HCT116 (cell line): ENCODE measurements around the gene SEMA3C. TPM values are rescaled to one million over a fixed set of nuclear protein-coding genes. Genes with fewer than 3 reads are reported as not detected.
A peak's percentile ranks its signal among the peaks of the same experiment; 100 is the strongest.

ENCODE experiments used
- ATAC-seq: fragments of 200-7000 bp; cut with Tn5 transposase; 2 replicates; pipeline ENCODE4 v1.9.1; 2020; ENCODE audit warnings: mild to moderate bottlenecking, moderate library complexity
- BruUV-seq: library from RNA; stranded (reverse); fragments of 400-500 nt; replicated peaks from 2 replicates; lab custom pipeline; 2021; lab: Mats Ljungman, UMichigan
- CTCF ChIA-PET: fragments of 300-600 bp; sonication (Branson Sonifier 250); formaldehyde crosslinking; loops from one replicate; lab custom pipeline; 2021; ENCODE audit warnings: antibody characterized with exemption; lab: Charles Lee
- POLR2A ChIA-PET: fragments of 300-600, 350-600 bp; sonication (Branson Sonifier 250); formaldehyde crosslinking; loops from one replicate; lab custom pipeline; 2021; ENCODE audit warnings: antibody characterized with exemption; lab: Charles Lee
- RAD21 ChIA-PET, 2 experiments: fragments of 300-600 bp; sonication (Branson Sonifier 250); formaldehyde crosslinking; loops; one replicate each; lab custom pipeline; 2023; ENCODE audit warnings: low total read pairs in 2 of 2; ENCODE audit not compliant: uncharacterized antibody in 2 of 2, unreplicated experiment in 2 of 2, low non-redundant PET in 1 of 2; lab: Charles Lee
- DNase-seq: peaks from one replicate; pipeline ENCODE4 v3.0.0-alpha.2; 2010; ENCODE audit warnings: low read depth, low spot score
- H2AFZ ChIP-seq: fragments of 200-600 bp; shearing (Covaris generic), sonication (generic); 2 replicates; pipeline ENCODE4 v1.6.1; 2017; ENCODE audit warnings: low read depth, mixed run types, mixed read lengths, antibody characterized with exemption, low read length; ENCODE audit not compliant: poor library complexity, severe bottlenecking
- H3K27ac ChIP-seq: 2 replicates; pipeline ENCODE4 v1.5.1; 2012; ENCODE audit warnings: low read depth, low read length
- H3K27me3 ChIP-seq: fragments of 200-600 bp; sonication (generic); 2 replicates; pipeline ENCODE4 v1.6.1; 2016; ENCODE audit warnings: mixed run types, low read length, mixed read lengths; ENCODE audit not compliant: insufficient read depth
- H3K36me3 ChIP-seq, 2 experiments: fragments of 200-500 bp in 1 of 2; fragments of 200-600 bp in 1 of 2; sonication (Bioruptor generic) in 1 of 2; sonication (generic) in 1 of 2; 2 replicates each; pipeline versions ENCODE4 v1.5.1 to v1.6.1; 2014 to 2016; ENCODE audit warnings: low read length in 2 of 2, inconsistent platforms in 1 of 2, mixed read lengths in 1 of 2, mixed run types in 1 of 2; ENCODE audit not compliant: insufficient read depth in 2 of 2, control insufficient read depth in 1 of 2
- H3K4me1 ChIP-seq, 2 experiments: fragments of 200-600 bp in 1 of 2; sonication (generic) in 1 of 2; 2 replicates each; pipeline versions ENCODE4 v1.5.1 to v1.6.1; 2012 to 2017; ENCODE audit warnings: low read length in 2 of 2, inconsistent platforms in 1 of 2, mild to moderate bottlenecking in 1 of 2, mixed read lengths in 1 of 2, mixed run types in 1 of 2, moderate library complexity in 1 of 2; ENCODE audit not compliant: insufficient read depth in 2 of 2, control insufficient read depth in 1 of 2
- H3K4me2 ChIP-seq: fragments of 200-600 bp; sonication (generic); 2 replicates; pipeline ENCODE4 v1.6.1; 2017; ENCODE audit warnings: mixed run types, low read length, mixed read lengths
- H3K4me3 ChIP-seq, 2 experiments: fragments of 200-600 bp in 1 of 2; sonication (generic) in 1 of 2; replicated peaks in 1 of 2; 2 replicates each; pipeline ENCODE4 v1.5.1; 2011 to 2016; ENCODE audit warnings: low read length in 2 of 2, control low read depth in 1 of 2, low read depth in 1 of 2, mild to moderate bottlenecking in 1 of 2, mixed read lengths in 1 of 2, mixed run types in 1 of 2
- H3K79me2 ChIP-seq: fragments of 200-600 bp; sonication (generic); 2 replicates; pipeline ENCODE4 v1.6.1; 2017; ENCODE audit warnings: mild to moderate bottlenecking, mixed run types, low read length, moderate library complexity, mixed read lengths; ENCODE audit not compliant: insufficient read depth
- H3K9ac ChIP-seq: fragments of 200-600 bp; sonication (generic); 2 replicates; pipeline ENCODE4 v1.6.1; 2016; ENCODE audit warnings: low read length, mixed read lengths
- H3K9me2 ChIP-seq: fragments of 200-600 bp; sonication (generic), shearing (Covaris generic); 2 replicates; pipeline ENCODE4 v1.6.1; 2017; ENCODE audit warnings: mixed run types, mild to moderate bottlenecking, moderate library complexity; ENCODE audit not compliant: insufficient read depth
- H3K9me3 ChIP-seq, 2 experiments: fragments of 200-500 bp in 1 of 2; fragments of 200-600 bp in 1 of 2; sonication (Bioruptor generic) in 1 of 2; sonication (generic) in 1 of 2; 2 replicates each; pipeline ENCODE4 v1.6.1; 2014 to 2017; ENCODE audit warnings: low read length in 2 of 2, mixed read lengths in 2 of 2, inconsistent platforms in 1 of 2, low read depth in 1 of 2, mild to moderate bottlenecking in 1 of 2, mixed run types in 1 of 2, moderate library complexity in 1 of 2; ENCODE audit not compliant: control insufficient read depth in 1 of 2, insufficient read depth in 1 of 2
- H4K20me1 ChIP-seq: fragments of 200-600 bp; sonication (generic), shearing (Covaris generic); 2 replicates; pipeline ENCODE4 v1.6.1; 2017; ENCODE audit warnings: mixed run types, mild to moderate bottlenecking, moderate library complexity; ENCODE audit not compliant: insufficient read depth
- CEBPB ChIP-seq: IDR thresholded peaks from 2 replicates; pipeline ENCODE4 v1.6.1; 2012; ENCODE audit warnings: low read depth
- EZH2 ChIP-seq: fragments of 200-600 bp; sonication (generic); IDR thresholded peaks from 2 replicates; pipeline ENCODE4 v1.6.1; 2017; ENCODE audit warnings: antibody characterized with exemption, mixed run types
- FOSL1 ChIP-seq: IDR thresholded peaks from 2 replicates; pipeline ENCODE4 v1.6.1; 2012; ENCODE audit warnings: low read depth
- POLR2A ChIP-seq: IDR thresholded peaks from 2 replicates; pipeline ENCODE4 v1.7.0; 2011; ENCODE audit warnings: borderline replicate concordance; ENCODE audit not compliant: insufficient read depth, insufficient read length; ENCODE audit errors: extremely low read depth
- RAD21 ChIP-seq: IDR thresholded peaks from 2 replicates; pipeline ENCODE4 v1.6.1; 2012; ENCODE audit warnings: low read depth, mild to moderate bottlenecking
- SP1 ChIP-seq: IDR thresholded peaks from 2 replicates; pipeline ENCODE4 v1.6.1; 2012; ENCODE audit warnings: low read depth
- TCF7L2 ChIP-seq: IDR thresholded peaks from 2 replicates; pipeline ENCODE4 v1.7.0; 2011; ENCODE audit warnings: borderline replicate concordance, inconsistent platforms; ENCODE audit not compliant: insufficient read depth, insufficient read length; ENCODE audit errors: extremely low read depth
- YY1 ChIP-seq: IDR thresholded peaks from 2 replicates; pipeline ENCODE4 v1.6.1; 2011; ENCODE audit warnings: low read length, low read depth, moderate library complexity, mild to moderate bottlenecking; ENCODE audit not compliant: insufficient replicate concordance; ENCODE audit errors: extremely low read depth
- ZNF274 ChIP-seq: fragments of 200-500 bp; sonication (Bioruptor generic); IDR thresholded peaks from 2 replicates; pipeline ENCODE4 v1.6.1; 2014; ENCODE audit warnings: mild to moderate bottlenecking, low read depth, low read length, inconsistent platforms
- intact Hi-C: fragments of 100-400 bp; cut with micrococcal nuclease; formaldehyde crosslinking; loops from 2 replicates; pipeline ENCODE4 v1.10.0; 2022
- total RNA-seq: library from RNA; stranded (reverse); gene quantifications from one replicate; pipeline ENCODE4 v1.2.1, GENCODE V29; 2021; ENCODE audit not compliant: unreplicated experiment
- TF ChIP-seq, protein P1 (sequence below): IDR thresholded peaks from 2 replicates; pipeline ENCODE4 v1.6.1; 2011; ENCODE audit warnings: mild to moderate bottlenecking, low read length, moderate library complexity; ENCODE audit not compliant: insufficient replicate concordance; ENCODE audit errors: extremely low read depth
- TF ChIP-seq, protein P2 (sequence below): IDR thresholded peaks from 2 replicates; pipeline ENCODE4 v1.6.1; 2012
- TF ChIP-seq, protein P3 (sequence below): IDR thresholded peaks from 2 replicates; pipeline ENCODE4 v1.6.1; 2012

SEMA3C gene
- total RNA-seq, 1 experiment from 2014 or later = 25.3 TPM

DNA sequence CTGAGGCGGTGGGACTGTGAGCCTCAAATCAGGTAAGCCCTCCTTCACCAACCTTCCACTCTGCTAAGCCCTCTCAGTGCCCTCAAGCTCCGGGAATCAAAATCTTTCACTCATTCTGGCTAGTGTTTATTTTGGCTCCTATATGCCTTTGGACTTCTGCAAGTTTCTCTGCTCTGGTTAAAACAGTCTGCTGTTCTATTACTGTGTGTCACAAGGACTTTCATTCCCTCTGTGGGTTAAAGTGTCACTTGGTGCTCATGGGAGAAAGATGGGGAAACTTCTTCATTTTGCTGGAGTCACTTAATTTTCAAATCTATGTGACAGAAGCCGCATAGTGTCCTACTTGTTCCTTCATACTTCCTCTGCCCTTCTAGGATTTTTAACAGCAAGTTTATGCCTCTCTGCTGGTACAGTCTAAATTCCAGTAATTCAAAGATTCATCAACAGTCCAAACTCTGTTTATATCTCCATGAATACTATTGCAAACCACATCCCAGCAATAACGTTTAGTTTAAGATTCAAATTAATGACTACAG lies 219.1 kb downstream of the SEMA3C start:
- ChIA-PET RAD21 (no interaction called here), POLR2A (no interaction called here), CTCF (interaction anchor here (0.6 to 1.8 kb wide), 2 partner anchors 770 to 781 kb away, joined by 3 to 7 read pairs; no protein-coding TSS in a partner anchor)
- Histone ChIP-seq H3K79me2 (no peaks in the 10 kb centered on the region), H3K4me2 (no peak overlapping the region), H3K9me3 (no peaks in the 10 kb centered on the region), H3K4me3 (no peak overlapping the region), H3K36me3 (no peaks in the 10 kb centered on the region), H3K4me1 (peaks cover 0 to 8% of the 10 kb centered on the region in 2 experiments; a peak in 3 of 4 replicates), H4K20me1 (no peaks in the 10 kb centered on the region), H3K9ac (no peak overlapping the region), H3K27ac (no peak overlapping the region), H3K27me3 (no peaks in the 10 kb centered on the region), H2AFZ (peak overlapping the region; percentile 97), H3K9me2 (no peaks in the 10 kb centered on the region)
- no TSS peak for BruUV-seq
- no peak for ATAC-seq
- intact Hi-C loops = loop anchor here (1.0 to 10.0 kb wide), 5 partner anchors 221 to 1315 kb away; no protein-coding TSS in a partner anchor
- no peak for TF ChIP-seq POLR2A
- TF ChIP-seq SP1 = no peak
- TF ChIP-seq, protein P1, sequence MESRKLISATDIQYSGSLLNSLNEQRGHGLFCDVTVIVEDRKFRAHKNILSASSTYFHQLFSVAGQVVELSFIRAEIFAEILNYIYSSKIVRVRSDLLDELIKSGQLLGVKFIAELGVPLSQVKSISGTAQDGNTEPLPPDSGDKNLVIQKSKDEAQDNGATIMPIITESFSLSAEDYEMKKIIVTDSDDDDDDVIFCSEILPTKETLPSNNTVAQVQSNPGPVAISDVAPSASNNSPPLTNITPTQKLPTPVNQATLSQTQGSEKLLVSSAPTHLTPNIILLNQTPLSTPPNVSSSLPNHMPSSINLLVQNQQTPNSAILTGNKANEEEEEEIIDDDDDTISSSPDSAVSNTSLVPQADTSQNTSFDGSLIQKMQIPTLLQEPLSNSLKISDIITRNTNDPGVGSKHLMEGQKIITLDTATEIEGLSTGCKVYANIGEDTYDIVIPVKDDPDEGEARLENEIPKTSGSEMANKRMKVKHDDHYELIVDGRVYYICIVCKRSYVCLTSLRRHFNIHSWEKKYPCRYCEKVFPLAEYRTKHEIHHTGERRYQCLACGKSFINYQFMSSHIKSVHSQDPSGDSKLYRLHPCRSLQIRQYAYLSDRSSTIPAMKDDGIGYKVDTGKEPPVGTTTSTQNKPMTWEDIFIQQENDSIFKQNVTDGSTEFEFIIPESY = no peak
- TF ChIP-seq, protein P2, sequence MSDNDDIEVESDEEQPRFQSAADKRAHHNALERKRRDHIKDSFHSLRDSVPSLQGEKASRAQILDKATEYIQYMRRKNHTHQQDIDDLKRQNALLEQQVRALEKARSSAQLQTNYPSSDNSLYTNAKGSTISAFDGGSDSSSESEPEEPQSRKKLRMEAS = no peak
- TF ChIP-seq, protein P3, sequence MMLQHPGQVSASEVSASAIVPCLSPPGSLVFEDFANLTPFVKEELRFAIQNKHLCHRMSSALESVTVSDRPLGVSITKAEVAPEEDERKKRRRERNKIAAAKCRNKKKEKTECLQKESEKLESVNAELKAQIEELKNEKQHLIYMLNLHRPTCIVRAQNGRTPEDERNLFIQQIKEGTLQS = no peak
- no peak for TF ChIP-seq YY1
- no peak for TF ChIP-seq CEBPB
- no peak for TF ChIP-seq ZNF274
- TF ChIP-seq FOSL1 = no peak
- TF ChIP-seq EZH2 = no peak
- no peak for TF ChIP-seq TCF7L2
- TF ChIP-seq RAD21 = no peak
- DNase-seq = no peak
